CD4-positive, CD25-positive, alpha-beta regulatory T cell (primary cell): ENCODE results near the gene CCNL2. TPM values are rescaled to one million over a fixed set of nuclear protein-coding genes. Genes with fewer than 3 reads are reported as not detected.
"Not testable (repeated sequence)": the region's sequence is repeated elsewhere in the genome, so short reads cannot be mapped to it uniquely, and the experiment has no call there.

Experiments used
- ATAC-seq, 2 donors: fragments of 150-1000 bp; cut with Tn5 transposase; one replicate each; pipeline ENCODE4 v1.10.0; 2021; ENCODE audit warnings: low read depth in 2 of 2, moderate number of reproducible peaks in 2 of 2, moderate library complexity in 1 of 2
- DNase-seq, 3 donors: peaks; one replicate each; pipeline versions ENCODE4 v3.0.0 to v3.0.0-alpha.2; 2012 to 2022; ENCODE audit warnings: mixed read lengths in 1 of 3
- H3K27ac ChIP-seq: one replicate; pipeline ENCODE4 v1.7.0; 2013; ENCODE audit warnings: mild to moderate bottlenecking, low read length; ENCODE audit not compliant: insufficient read depth, poor library complexity, severe bottlenecking
- H3K27me3 ChIP-seq: one replicate; pipeline ENCODE4 v1.7.0; 2013; ENCODE audit warnings: low read length; ENCODE audit not compliant: control insufficient read depth, insufficient read depth
- H3K36me3 ChIP-seq: one replicate; pipeline ENCODE4 v1.7.0; 2013; ENCODE audit warnings: mild to moderate bottlenecking, low read length, moderate library complexity; ENCODE audit not compliant: control insufficient read depth, insufficient read depth
- H3K4me1 ChIP-seq: 2 replicates; pipeline ENCODE4 v1.7.0; 2013; ENCODE audit warnings: mild to moderate bottlenecking, low read length; ENCODE audit not compliant: insufficient read depth, control insufficient read depth, poor library complexity, severe bottlenecking
- H3K4me3 ChIP-seq: one replicate; pipeline ENCODE4 v1.7.0; 2013; ENCODE audit warnings: low read depth, mild to moderate bottlenecking, low read length, moderate library complexity
- H3K9me3 ChIP-seq, 2 experiments: 1 replicate in 1 of 2; 2 replicates in 1 of 2; pipeline ENCODE4 v1.7.0; 2013; ENCODE audit warnings: low read length in 2 of 2, mild to moderate bottlenecking in 1 of 2, moderate library complexity in 1 of 2; ENCODE audit not compliant: control insufficient read depth in 2 of 2
- H3K27ac Mint-ChIP-seq, 3 donors: one replicate each; pipeline ENCODE4 v1.8.0; 2020 to 2022; ENCODE audit warnings: mild to moderate bottlenecking in 3 of 3, mixed read lengths in 3 of 3, moderate library complexity in 2 of 3
- H3K27me3 Mint-ChIP-seq: one replicate; pipeline ENCODE4 v1.8.0; 2022; ENCODE audit warnings: mild to moderate bottlenecking, mixed read lengths
- H3K36me3 Mint-ChIP-seq: one replicate; pipeline ENCODE4 v1.8.0; 2020; ENCODE audit warnings: mixed read lengths
- H3K4me1 Mint-ChIP-seq, 4 donors: one replicate each; pipeline ENCODE4 v1.8.0; 2020 to 2022; ENCODE audit warnings: mixed read lengths in 4 of 4, mild to moderate bottlenecking in 1 of 4
- H3K4me3 Mint-ChIP-seq, 4 donors: one replicate each; pipeline ENCODE4 v1.8.0; 2020 to 2022; ENCODE audit warnings: mild to moderate bottlenecking in 4 of 4, mixed read lengths in 4 of 4, moderate library complexity in 3 of 4
- H3K9me3 Mint-ChIP-seq, 7 donors: one replicate each; pipeline ENCODE4 v1.8.0; 2020 to 2022; ENCODE audit warnings: mixed read lengths in 7 of 7, mild to moderate bottlenecking in 3 of 7, moderate library complexity in 2 of 7
- polyA plus RNA-seq, 4 donors: library from polyadenylated mRNA; unstranded; fragments of 300-500 nt; fragmentation: Illumina TruSeq; gene quantifications; one replicate each; pipeline ENCODE4 v1.2.3, GENCODE V29; 2021
- total RNA-seq: library from RNA; stranded (reverse); gene quantifications from one replicate; pipeline ENCODE4 v1.2.3, GENCODE V29; 2022

The CCNL2 gene
- total and polyA plus RNA-seq, 5 donors from 2014 or later, result 17.6 to 287 (median 21.6) TPM

DNA sequence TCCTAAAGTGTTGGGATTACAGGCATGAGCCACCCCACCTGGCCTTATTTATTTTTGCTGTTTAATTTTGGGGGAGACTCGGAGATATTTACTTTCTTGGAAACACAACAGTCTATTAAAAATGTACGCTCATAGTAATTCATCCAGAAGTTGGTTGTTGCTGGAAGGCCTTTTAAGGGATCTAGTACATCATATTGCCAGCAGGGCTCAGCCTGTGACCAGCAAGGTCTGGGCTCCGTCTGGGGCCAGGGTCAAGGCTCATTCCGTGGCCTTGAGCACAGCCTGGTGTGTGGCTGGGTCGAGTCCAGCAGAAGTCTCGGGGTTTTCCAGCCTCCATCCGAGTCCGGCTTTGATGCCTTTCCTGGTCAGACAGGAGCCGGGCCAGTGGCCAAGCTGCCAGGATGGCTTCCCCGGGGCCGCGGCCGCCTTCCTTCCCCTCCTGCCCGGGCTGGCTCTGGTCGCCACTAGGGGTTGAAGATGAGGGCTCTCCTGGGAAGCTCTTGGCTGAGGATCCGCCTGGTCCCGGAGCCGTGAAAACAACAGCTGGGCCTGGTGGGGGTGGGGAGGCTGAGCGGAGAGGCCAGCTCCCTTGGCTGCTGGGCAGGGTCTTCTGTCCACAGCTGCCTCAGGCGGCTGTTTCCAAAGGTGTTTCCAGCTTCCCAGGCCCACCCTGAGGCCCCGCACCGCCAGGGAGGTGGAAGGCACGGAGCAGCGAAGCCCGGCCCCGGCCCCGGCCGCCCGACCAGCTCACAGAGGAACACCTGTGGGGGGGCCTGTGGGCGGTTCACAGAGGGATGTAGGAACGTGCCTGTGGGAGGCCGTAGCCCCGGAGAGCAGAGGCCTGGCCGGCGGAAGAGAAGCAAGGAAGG is 31.2 kb upstream of the CCNL2 start:
- no peaks in the 10 kb centered on the region for H3K9me3 ChIP-seq
- Mint-ChIP-seq H3K36me3 (no peaks in the 10 kb centered on the region), H3K4me1 (peaks cover 0 to 3% (median 0%) of the 10 kb centered on the region in 4 donors), H3K27me3 (peaks cover 26% of the 10 kb centered on the region), H3K4me3 (peak overlapping the region in 1 of 4 donors; percentile 3), H3K9me3 (peaks cover 0 to 3% (median 0%) of the 10 kb centered on the region in 7 donors), H3K27ac (peak overlapping the region in 1 of 3 donors; percentile 55)
- H3K4me3 ChIP-seq, result no peak overlapping the region
- H3K27ac ChIP-seq, result no peak overlapping the region
- DNase-seq (no peak), ATAC-seq (no peak)
- peaks cover 11% of the 10 kb centered on the region for H3K4me1 ChIP-seq
- peaks cover 4% of the 10 kb centered on the region for H3K27me3 ChIP-seq
- H3K36me3 ChIP-seq, result no peaks in the 10 kb centered on the region

DNA sequence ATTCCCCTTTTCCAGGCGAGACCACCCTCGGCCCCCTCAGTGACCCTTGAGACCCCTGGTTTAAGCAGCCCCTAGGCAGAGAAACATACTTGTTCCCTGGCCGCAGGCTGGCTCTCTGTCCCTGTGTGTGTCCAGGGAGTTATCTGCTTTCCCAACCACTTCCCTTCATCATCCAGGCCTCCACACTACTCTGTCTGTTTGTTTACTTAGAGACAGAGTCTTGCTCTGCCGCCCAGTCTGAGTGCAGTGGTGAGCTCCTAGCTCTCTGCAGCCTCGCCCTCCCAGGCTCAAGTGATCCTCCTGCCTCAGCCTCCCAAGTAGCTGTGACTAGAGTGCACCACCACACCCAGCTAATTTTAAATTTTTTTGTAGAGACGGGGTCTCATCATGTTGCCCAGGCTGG is 30.5 kb upstream of the CCNL2 start:
- no peak overlapping the region for H3K4me3 ChIP-seq
- Mint-ChIP-seq H3K27me3 (peaks cover 25% of the 10 kb centered on the region), H3K9me3 (peaks cover 0 to 3% (median 0%) of the 10 kb centered on the region in 7 donors), H3K4me3 (peak overlapping the region in 1 of 4 donors; percentile 3), H3K27ac (peak overlapping the region in 1 of 3 donors; percentile 55), H3K4me1 (peaks cover 0 to 5% (median 0%) of the 10 kb centered on the region in 4 donors), H3K36me3 (no peaks in the 10 kb centered on the region)
- no peaks in the 10 kb centered on the region for H3K9me3 ChIP-seq
- no peak for ATAC-seq
- H3K36me3 ChIP-seq, result no peaks in the 10 kb centered on the region
- DNase-seq, result no peak
- H3K4me1 ChIP-seq, result peaks cover 8% of the 10 kb centered on the region
- H3K27ac ChIP-seq, result no peak overlapping the region
- no peaks in the 10 kb centered on the region for H3K27me3 ChIP-seq

DNA sequence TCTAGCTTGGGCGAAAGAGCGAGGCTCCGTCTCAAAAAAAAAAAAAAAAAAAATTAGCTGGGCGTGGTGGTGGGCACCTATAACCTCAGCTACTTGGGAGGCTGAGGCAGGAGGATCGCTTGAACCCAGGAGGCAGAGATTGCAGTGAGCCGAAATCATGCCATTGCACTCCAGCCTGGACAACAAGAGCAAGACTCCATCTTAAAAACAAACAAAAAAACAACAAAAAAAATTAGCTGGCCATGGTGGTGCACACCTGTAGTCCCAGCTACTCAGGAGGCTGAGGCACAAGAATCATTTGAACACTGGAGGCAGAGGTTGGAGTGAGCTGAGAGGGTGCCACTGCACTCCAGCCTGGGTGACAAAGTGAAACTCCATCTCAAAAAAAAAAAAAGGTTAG is 29.8 kb upstream of the CCNL2 start:
- not testable (repeated sequence) for ATAC-seq, H3K4me1 Mint-ChIP-seq, H3K4me3 Mint-ChIP-seq, H3K9me3 Mint-ChIP-seq, H3K27me3 ChIP-seq, H3K27ac Mint-ChIP-seq, H3K36me3 ChIP-seq, H3K27ac ChIP-seq, DNase-seq, H3K36me3 Mint-ChIP-seq, H3K4me1 ChIP-seq, H3K4me3 ChIP-seq, H3K9me3 ChIP-seq
- peaks cover 25% of the 10 kb centered on the region for H3K27me3 Mint-ChIP-seq

DNA sequence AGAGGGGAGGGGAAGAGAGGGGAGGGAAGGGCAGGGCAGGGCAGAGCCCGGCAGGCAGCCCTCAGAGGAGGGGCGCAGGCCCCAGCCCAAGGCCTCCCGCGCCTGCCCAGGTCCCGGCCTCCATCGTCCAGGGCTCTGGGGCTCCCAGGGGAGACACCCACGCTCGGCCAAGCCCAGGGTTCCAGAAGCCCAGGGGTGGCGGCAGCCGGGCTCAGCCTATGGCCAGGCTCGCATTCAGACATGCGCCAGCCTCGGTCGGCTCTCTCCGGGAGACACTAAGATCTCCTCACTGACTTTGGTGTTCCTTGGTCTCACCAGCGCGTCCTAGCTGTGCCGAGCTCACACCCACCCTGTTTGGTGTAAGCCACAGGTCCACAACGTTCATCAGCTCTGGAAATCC is 29.0 kb upstream of the CCNL2 start:
- H3K4me1 ChIP-seq, result peaks cover 8% of the 10 kb centered on the region
- no peaks in the 10 kb centered on the region for H3K9me3 ChIP-seq
- Mint-ChIP-seq H3K9me3 (peaks cover 0 to 5% (median 0%) of the 10 kb centered on the region in 7 donors), H3K4me3 (peak overlapping the region in 2 of 4 donors; percentile 28 to 58), H3K4me1 (peaks cover 0 to 5% (median 0%) of the 10 kb centered on the region in 4 donors), H3K36me3 (no peaks in the 10 kb centered on the region), H3K27ac (no peak overlapping the region), H3K27me3 (peaks cover 25% of the 10 kb centered on the region)
- ATAC-seq (no peak), DNase-seq (no peak)
- H3K27ac ChIP-seq, result no peak overlapping the region
- H3K36me3 ChIP-seq, result no peaks in the 10 kb centered on the region
- H3K27me3 ChIP-seq, result no peaks in the 10 kb centered on the region
- H3K4me3 ChIP-seq, result no peak overlapping the region

DNA sequence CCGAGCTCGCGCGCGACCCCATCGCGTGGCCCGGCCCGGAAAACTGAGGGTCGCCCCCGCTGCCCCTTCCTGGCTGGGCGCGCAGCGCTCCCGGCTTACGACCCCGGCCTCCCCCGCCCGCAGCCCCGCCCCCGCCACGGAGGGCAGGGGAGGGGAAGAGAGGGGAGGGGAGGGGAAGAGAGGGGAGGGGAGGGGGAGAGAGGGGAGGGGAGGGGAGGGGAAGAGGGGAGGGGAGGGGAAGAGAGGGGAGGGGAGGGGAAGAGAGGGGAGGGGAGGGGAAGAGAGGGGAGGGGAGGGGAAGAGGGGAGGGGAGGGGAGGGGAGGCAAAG is 28.6 kb upstream of the CCNL2 start:
- H3K9me3 Mint-ChIP-seq, result peaks cover 0 to 5% (median 0%) of the 10 kb centered on the region in 7 donors
- H3K4me1 Mint-ChIP-seq, result peaks cover 0 to 5% (median 0%) of the 10 kb centered on the region in 4 donors
- DNase-seq, result no peak
- ATAC-seq, result no peak
- Histone ChIP-seq H3K4me3 (no peak overlapping the region), H3K4me1 (peaks cover 8% of the 10 kb centered on the region), H3K27me3 (no peaks in the 10 kb centered on the region), H3K9me3 (no peaks in the 10 kb centered on the region), H3K36me3 (no peaks in the 10 kb centered on the region), H3K27ac (no peak overlapping the region)
- H3K4me3 Mint-ChIP-seq, result no peak overlapping the region
- H3K27me3 Mint-ChIP-seq, result peaks cover 25% of the 10 kb centered on the region
- H3K36me3 Mint-ChIP-seq, result no peaks in the 10 kb centered on the region
- H3K27ac Mint-ChIP-seq, result no peak overlapping the region

DNA sequence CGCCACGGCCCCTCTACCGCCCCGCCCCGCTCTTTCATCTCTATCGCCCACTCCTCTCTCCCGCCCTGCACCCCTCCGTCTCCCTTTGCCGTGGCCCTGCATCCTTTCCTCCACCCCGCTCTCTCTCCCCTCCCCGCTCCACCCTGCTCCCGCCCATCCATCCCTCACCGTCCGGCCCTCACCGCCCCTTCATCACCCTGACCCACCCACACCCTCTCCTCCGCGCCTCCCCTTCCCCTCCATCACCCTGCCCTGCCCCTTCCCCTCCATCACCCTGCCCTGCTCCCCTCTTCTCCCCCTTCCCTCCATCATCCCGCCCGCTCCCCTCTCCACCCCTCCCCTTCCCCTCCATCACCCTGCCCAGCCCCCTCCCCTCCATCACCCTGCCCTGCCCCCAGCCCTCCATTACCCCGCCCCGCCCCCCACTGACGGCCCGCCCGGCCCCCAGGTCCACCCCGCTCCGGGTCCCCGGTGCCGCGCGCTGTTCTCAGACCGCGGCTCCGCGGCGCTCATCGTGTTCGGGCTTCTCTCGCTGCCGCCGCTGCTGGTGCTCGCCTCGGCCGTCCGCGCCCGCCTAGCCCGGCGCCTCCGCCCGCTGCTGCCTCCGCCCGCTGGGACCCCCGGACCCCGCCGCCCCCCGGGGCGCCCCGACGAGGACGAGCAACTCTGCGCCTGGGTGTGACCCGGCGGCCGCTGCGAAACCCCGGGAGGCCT is 28.1 kb upstream of the CCNL2 start:
- Mint-ChIP-seq H3K36me3 (no peaks in the 10 kb centered on the region), H3K4me3 (no peak overlapping the region), H3K27ac (no peak overlapping the region), H3K27me3 (peaks cover 29% of the 10 kb centered on the region), H3K9me3 (peaks cover 0 to 5% (median 0%) of the 10 kb centered on the region in 7 donors), H3K4me1 (peaks cover 0 to 5% (median 0%) of the 10 kb centered on the region in 4 donors)
- no peak overlapping the region for H3K27ac ChIP-seq
- H3K27me3 ChIP-seq, result no peaks in the 10 kb centered on the region
- no peaks in the 10 kb centered on the region for H3K9me3 ChIP-seq
- H3K4me3 ChIP-seq, result no peak overlapping the region
- peaks cover 8% of the 10 kb centered on the region for H3K4me1 ChIP-seq
- no peak for DNase-seq
- ATAC-seq, result no peak
- no peaks in the 10 kb centered on the region for H3K36me3 ChIP-seq

DNA sequence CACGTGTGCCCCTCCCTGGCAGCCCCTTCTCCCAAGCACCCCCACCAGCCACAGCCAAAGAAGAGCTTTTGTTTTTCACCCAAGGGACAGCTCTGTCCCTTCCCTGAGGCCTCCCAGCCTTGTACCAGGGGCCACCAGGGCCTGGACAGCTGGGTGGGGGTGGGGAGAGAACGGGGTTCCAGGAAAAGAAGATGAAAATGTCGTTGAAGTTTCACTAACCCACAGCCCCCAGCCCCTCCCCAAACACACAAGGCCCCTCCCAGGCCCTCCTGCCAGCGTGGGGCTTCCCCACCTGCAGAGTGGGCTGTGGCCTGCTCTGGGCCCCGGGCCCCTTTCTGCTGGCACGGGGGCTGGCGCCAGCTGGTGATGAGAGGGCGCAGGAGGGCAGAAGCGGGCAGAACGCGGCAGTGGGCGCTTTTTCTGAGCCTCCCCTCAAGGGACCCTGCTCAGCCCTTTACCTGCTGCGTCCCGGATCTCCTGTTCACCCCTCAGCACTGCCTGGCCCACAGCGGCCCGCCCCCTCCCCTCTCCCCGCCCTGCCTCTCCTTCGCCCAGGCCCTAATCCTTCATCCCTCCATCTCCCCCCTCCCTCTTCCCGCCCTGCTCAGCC is 27.5 kb upstream of the CCNL2 start:
- no peaks in the 10 kb centered on the region for H3K36me3 Mint-ChIP-seq
- Histone ChIP-seq H3K36me3 (no peaks in the 10 kb centered on the region), H3K27ac (no peak overlapping the region), H3K4me3 (no peak overlapping the region), H3K4me1 (peaks cover 8% of the 10 kb centered on the region), H3K9me3 (no peaks in the 10 kb centered on the region), H3K27me3 (no peaks in the 10 kb centered on the region)
- no peak for ATAC-seq
- DNase-seq, result no peak
- peaks cover 0 to 5% (median 0%) of the 10 kb centered on the region in 7 donors for H3K9me3 Mint-ChIP-seq
- peaks cover 33% of the 10 kb centered on the region for H3K27me3 Mint-ChIP-seq
- no peak overlapping the region for H3K4me3 Mint-ChIP-seq
- no peak overlapping the region for H3K27ac Mint-ChIP-seq
- peaks cover 0 to 5% (median 0%) of the 10 kb centered on the region in 4 donors for H3K4me1 Mint-ChIP-seq
